Upper lobe of right lung (tissue), 1 donor: ENCODE data around the gene PTH2. TPM values are rescaled to one million over a fixed set of nuclear protein-coding genes. Genes with fewer than 3 reads are reported as not detected.

Source experiments
- ATAC-seq: fragments of 200-7000 bp; cut with Tn5 transposase; one replicate; pipeline ENCODE4 v1.9.1; 2020; ENCODE audit warnings: mild to moderate bottlenecking, moderate library complexity
- DNase-seq: peaks from one replicate; pipeline ENCODE4 v3.0.0-alpha.2; 2020
- H3K27ac ChIP-seq: fragments of 200-600 bp; one replicate; pipeline ENCODE4 v1.8.0; 2022
- H3K27me3 ChIP-seq: fragments of 200-600 bp; one replicate; pipeline ENCODE4 v1.8.0; 2022; ENCODE audit warnings: mild to moderate bottlenecking
- H3K36me3 ChIP-seq: fragments of 200-600 bp; one replicate; pipeline ENCODE4 v1.8.0; 2022
- H3K4me1 ChIP-seq: fragments of 200-600 bp; one replicate; pipeline ENCODE4 v1.8.0; 2022
- H3K4me3 ChIP-seq: fragments of 200-600 bp; one replicate; pipeline ENCODE4 v1.8.0; 2022; ENCODE audit warnings: mild to moderate bottlenecking
- H3K9me3 ChIP-seq: fragments of 200-600 bp; one replicate; pipeline ENCODE4 v1.8.0; 2022
- intact Hi-C: fragments of 100-400 bp; cut with DNase I; formaldehyde crosslinking; loops from one replicate; pipeline ENCODE4 v1.11.0; 2022
- total RNA-seq: library from RNA; stranded (reverse); fragmentation: NEBNext Ultra II Directional; extraction: Animal tissue kit (Norgen Biotek cat#: 25700); gene quantifications from one replicate; pipeline ENCODE4 v1.2.1, GENCODE V29; 2021
- TF ChIP-seq, protein P1 (sequence below): fragments of 200-600 bp; IDR thresholded peaks from one replicate; pipeline ENCODE4 v1.8.0; 2022; ENCODE audit warnings: antibody characterized with exemption
- donor health status: DM: no; HTN: yes; CAD: no; lungs with severe emphysema.

Gene PTH2
- total RNA-seq, 1 donor from 2014 or later = not detected

GRCh38 chr19:49422407-49423070 lies 702 bp downstream of the PTH2 start:
- H3K4me1 ChIP-seq = peaks cover 13% of the 10 kb centered on the region
- no peaks in the 10 kb centered on the region for H3K36me3 ChIP-seq
- peaks cover 61% of the 10 kb centered on the region for H3K27me3 ChIP-seq
- ATAC-seq = peak; percentile 67
- intact Hi-C loops = no loop called here
- peak overlapping the region; percentile 16 for H3K4me3 ChIP-seq
- DNase-seq = no peak
- no peaks in the 10 kb centered on the region for H3K9me3 ChIP-seq
- TF ChIP-seq, protein P1, sequence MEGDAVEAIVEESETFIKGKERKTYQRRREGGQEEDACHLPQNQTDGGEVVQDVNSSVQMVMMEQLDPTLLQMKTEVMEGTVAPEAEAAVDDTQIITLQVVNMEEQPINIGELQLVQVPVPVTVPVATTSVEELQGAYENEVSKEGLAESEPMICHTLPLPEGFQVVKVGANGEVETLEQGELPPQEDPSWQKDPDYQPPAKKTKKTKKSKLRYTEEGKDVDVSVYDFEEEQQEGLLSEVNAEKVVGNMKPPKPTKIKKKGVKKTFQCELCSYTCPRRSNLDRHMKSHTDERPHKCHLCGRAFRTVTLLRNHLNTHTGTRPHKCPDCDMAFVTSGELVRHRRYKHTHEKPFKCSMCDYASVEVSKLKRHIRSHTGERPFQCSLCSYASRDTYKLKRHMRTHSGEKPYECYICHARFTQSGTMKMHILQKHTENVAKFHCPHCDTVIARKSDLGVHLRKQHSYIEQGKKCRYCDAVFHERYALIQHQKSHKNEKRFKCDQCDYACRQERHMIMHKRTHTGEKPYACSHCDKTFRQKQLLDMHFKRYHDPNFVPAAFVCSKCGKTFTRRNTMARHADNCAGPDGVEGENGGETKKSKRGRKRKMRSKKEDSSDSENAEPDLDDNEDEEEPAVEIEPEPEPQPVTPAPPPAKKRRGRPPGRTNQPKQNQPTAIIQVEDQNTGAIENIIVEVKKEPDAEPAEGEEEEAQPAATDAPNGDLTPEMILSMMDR = peak; percentile 42
- no peak overlapping the region for H3K27ac ChIP-seq

DNA sequence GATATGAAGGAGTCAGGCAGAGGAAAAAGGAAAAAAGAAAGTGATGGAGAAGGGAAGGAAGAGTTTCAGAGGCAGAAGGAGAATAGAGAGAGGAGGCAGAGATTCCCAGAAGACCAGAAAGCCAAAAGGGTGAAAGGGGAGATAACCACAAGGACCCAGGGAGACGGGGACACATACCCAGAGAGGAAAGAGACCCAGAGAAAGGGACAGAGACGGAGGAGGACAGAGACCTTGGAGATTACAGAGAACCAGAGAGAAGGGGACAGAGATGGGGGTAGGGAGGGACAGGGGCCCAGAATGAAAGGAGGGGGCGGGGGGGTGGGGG lies 1.4 kb downstream of the PTH2 start:
- ATAC-seq (no peak), DNase-seq (no peak)
- no peak overlapping the region for H3K4me3 ChIP-seq
- H3K36me3 ChIP-seq = no peaks in the 10 kb centered on the region
- intact Hi-C loops = no loop called here
- peaks cover 54% of the 10 kb centered on the region for H3K27me3 ChIP-seq
- TF ChIP-seq, protein P1 = no peak
- no peak overlapping the region for H3K27ac ChIP-seq
- peaks cover 13% of the 10 kb centered on the region for H3K4me1 ChIP-seq
- no peaks in the 10 kb centered on the region for H3K9me3 ChIP-seq

DNA sequence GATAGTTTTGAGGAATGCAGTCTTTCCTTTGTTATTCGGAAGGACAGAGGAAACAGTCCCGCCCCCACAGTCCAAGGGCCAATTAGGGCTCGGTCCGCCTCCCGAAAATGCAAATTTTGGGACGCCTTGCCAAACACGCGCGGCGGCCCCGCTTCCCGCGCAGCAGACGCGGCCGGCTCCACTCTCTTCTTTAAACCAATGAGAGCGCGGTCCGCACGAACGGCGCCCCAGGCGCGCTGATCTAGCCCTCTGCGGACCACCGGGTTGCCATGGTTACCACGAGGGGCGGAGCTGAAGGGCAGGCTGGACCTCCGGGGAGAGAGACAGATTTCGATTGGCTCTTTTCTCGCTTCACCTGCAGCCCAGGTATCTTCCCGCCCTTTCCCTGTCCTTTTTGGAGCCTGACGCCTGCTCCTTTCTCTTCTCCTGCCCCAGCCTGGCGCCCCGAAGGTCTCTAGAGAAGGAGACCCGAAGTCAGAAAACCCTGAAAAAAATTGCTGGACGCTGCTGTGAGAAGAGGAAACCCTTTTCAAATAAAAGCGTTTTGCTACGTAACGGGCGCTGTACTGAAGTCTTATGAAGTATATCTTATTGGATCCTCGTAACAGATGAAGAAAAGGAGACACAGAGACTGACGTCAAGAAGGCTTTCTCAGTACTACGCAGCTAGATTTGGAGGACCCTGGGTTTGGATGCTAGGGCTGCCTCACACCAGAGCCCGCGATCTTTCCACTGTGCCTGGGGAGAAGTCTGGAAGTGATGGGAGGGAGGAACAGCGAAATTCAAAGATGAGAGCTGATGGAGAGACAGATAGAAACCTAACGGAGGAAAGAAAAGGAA lies 2.0 kb downstream of the PTH2 start:
- H3K9me3 ChIP-seq = no peaks in the 10 kb centered on the region
- H3K4me3 ChIP-seq = peak overlapping the region; percentile 11
- H3K4me1 ChIP-seq = peaks cover 13% of the 10 kb centered on the region
- DNase-seq = peak; percentile 84
- H3K36me3 ChIP-seq = no peaks in the 10 kb centered on the region
- H3K27ac ChIP-seq = no peak overlapping the region
- intact Hi-C loops = no loop called here
- TF ChIP-seq, protein P1 = no peak
- peaks cover 48% of the 10 kb centered on the region for H3K27me3 ChIP-seq
- peak; percentile 79 for ATAC-seq

GRCh38 chr19:49420227-49420626 lies 3.0 kb downstream of the PTH2 start:
- Histone ChIP-seq H3K27me3 (peaks cover 38% of the 10 kb centered on the region), H3K27ac (no peak overlapping the region), H3K9me3 (no peaks in the 10 kb centered on the region), H3K4me3 (no peak overlapping the region), H3K4me1 (peaks cover 13% of the 10 kb centered on the region), H3K36me3 (no peaks in the 10 kb centered on the region)
- no peak for ATAC-seq
- TF ChIP-seq, protein P1 = no peak
- intact Hi-C loops = no loop called here
- DNase-seq = no peak

DNA sequence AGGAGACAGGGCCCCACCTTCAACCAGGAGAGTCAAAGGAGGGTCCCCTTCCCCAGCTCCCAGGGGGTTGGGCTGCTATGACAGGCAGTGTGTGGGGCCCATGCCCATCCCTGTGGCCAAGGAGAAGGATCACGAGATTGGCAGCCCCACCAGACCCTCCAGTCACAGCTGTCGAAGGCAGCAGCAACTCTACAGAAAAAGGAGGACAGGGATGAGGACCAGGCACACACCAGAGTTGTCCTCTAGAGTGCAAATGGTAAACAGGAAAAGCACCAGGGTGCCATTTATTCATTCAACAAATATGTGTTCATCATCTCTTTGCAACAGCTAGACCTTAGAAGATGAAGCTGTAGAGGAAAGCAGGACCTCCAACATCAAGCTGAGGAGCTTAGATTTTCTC lies 4.1 kb downstream of the PTH2 start:
- DNase-seq (no peak), ATAC-seq (no peak)
- H3K4me3 ChIP-seq = no peak overlapping the region
- H3K27ac ChIP-seq = no peak overlapping the region
- peaks cover 13% of the 10 kb centered on the region for H3K4me1 ChIP-seq
- no peaks in the 10 kb centered on the region for H3K36me3 ChIP-seq
- intact Hi-C loops = no loop called here
- TF ChIP-seq, protein P1 = no peak
- no peaks in the 10 kb centered on the region for H3K9me3 ChIP-seq
- H3K27me3 ChIP-seq = peaks cover 27% of the 10 kb centered on the region
